WTC11 (cell line): Measurements from ENCODE around the gene LRMDA. TPM values are rescaled to one million over a fixed set of nuclear protein-coding genes. Genes with fewer than 3 reads are reported as not detected.

Experiments used
- ATAC-seq: fragments of 200-7000 bp; cut with Tn5 transposase; 2 replicates; pipeline ENCODE4 v1.10.0; 2021; ENCODE audit warnings: mild to moderate bottlenecking, moderate library complexity
- CTCF ChIA-PET: fragments of 300-600 bp; sonication (Branson Sonifier 250); formaldehyde crosslinking; loops from one replicate; lab custom pipeline; 2021; ENCODE audit warnings: antibody characterized with exemption; lab: Charles Lee
- POLR2A ChIA-PET: fragments of 350-600 bp; sonication (Branson Sonifier 250); formaldehyde crosslinking; loops from one replicate; lab custom pipeline; 2021; ENCODE audit warnings: antibody characterized with exemption; lab: Charles Lee
- DNase-seq: peaks from one replicate; pipeline ENCODE4 v3.0.0; 2021; ENCODE audit warnings: low spot score
- H3K27ac Mint-ChIP-seq: 2 replicates; pipeline ENCODE4 v1.8.0; 2021; ENCODE audit warnings: mixed read lengths
- H3K27me3 Mint-ChIP-seq: 2 replicates; pipeline ENCODE4 v1.8.0; 2021; ENCODE audit warnings: low read depth, mild to moderate bottlenecking, moderate library complexity, mixed read lengths
- H3K36me3 Mint-ChIP-seq: 2 replicates; pipeline ENCODE4 v1.8.0; 2021; ENCODE audit warnings: mixed read lengths
- H3K4me1 Mint-ChIP-seq: 2 replicates; pipeline ENCODE4 v1.8.0; 2022; ENCODE audit warnings: mixed read lengths
- H3K4me3 Mint-ChIP-seq: 2 replicates; pipeline ENCODE4 v1.8.0; 2021; ENCODE audit warnings: mild to moderate bottlenecking, moderate library complexity, mixed read lengths
- H3K9me3 Mint-ChIP-seq: 2 replicates; pipeline ENCODE4 v1.8.0; 2021; ENCODE audit warnings: mixed read lengths
- ATF6 ChIP-seq: sonication (generic); formaldehyde crosslinking; IDR thresholded peaks from 2 replicates; pipeline ENCODE4 v1.8.1; 2023; ENCODE audit warnings: mild to moderate bottlenecking, missing genetic modification reagents
- CREB1 ChIP-seq: sonication (generic); formaldehyde crosslinking; IDR thresholded peaks from 2 replicates; pipeline ENCODE4 v1.8.0; 2023; ENCODE audit warnings: mild to moderate bottlenecking, missing genetic modification reagents
- CTCF ChIP-seq: fragments of 200-600 bp; IDR thresholded peaks from 2 replicates; pipeline ENCODE4 v1.8.0; 2022; ENCODE audit warnings: antibody characterized with exemption
- ESRRA ChIP-seq: sonication (generic); formaldehyde crosslinking; IDR thresholded peaks from 2 replicates; pipeline ENCODE4 v1.8.1; 2022; ENCODE audit warnings: mild to moderate bottlenecking, missing genetic modification reagents, borderline replicate concordance
- ETV6 ChIP-seq: sonication (generic); formaldehyde crosslinking; IDR thresholded peaks from 2 replicates; pipeline ENCODE4 v1.8.1; 2022; ENCODE audit warnings: mild to moderate bottlenecking, missing genetic modification reagents
- FOXJ3 ChIP-seq: sonication (generic); formaldehyde crosslinking; IDR thresholded peaks from 2 replicates; pipeline ENCODE4 v1.9.0; 2021; ENCODE audit warnings: missing genetic modification reagents, mild to moderate bottlenecking, borderline replicate concordance
- GRHL2 ChIP-seq: fragments of 250-450 bp; sonication (Bioruptor Pico); IDR thresholded peaks from 2 replicates; pipeline ENCODE4 v1.8.0; 2022; ENCODE audit warnings: mild to moderate bottlenecking, moderate library complexity; ENCODE audit not compliant: insufficient replicate concordance, severe bottlenecking
- IRF2 ChIP-seq: sonication (generic); formaldehyde crosslinking; IDR thresholded peaks from 2 replicates; pipeline ENCODE4 v1.8.0; 2022; ENCODE audit warnings: low read depth, missing genetic modification reagents, borderline replicate concordance
- MAX ChIP-seq: sonication (generic); formaldehyde crosslinking; IDR thresholded peaks from 2 replicates; pipeline ENCODE4 v1.8.0; 2022; ENCODE audit warnings: mild to moderate bottlenecking, missing genetic modification reagents
- MLX ChIP-seq: sonication (generic); formaldehyde crosslinking; IDR thresholded peaks from 2 replicates; pipeline ENCODE4 v1.8.1; 2023; ENCODE audit warnings: mild to moderate bottlenecking, missing genetic modification reagents, moderate library complexity
- MXD4 ChIP-seq: fragments of 250-450 bp; sonication (Bioruptor Pico); IDR thresholded peaks from 2 replicates; pipeline ENCODE4 v1.8.0; 2021; ENCODE audit warnings: mild to moderate bottlenecking, moderate library complexity, borderline replicate concordance
- MYBL2 ChIP-seq: sonication (generic); formaldehyde crosslinking; IDR thresholded peaks from 2 replicates; pipeline ENCODE4 v1.8.1; 2023; ENCODE audit warnings: mild to moderate bottlenecking, moderate library complexity, missing genetic modification reagents
- NR3C1 ChIP-seq: sonication (generic); formaldehyde crosslinking; conservative IDR thresholded peaks from 2 replicates; pipeline ENCODE4 v1.8.1; 2023; ENCODE audit warnings: low read depth, mild to moderate bottlenecking, missing genetic modification reagents
- OVOL2 ChIP-seq: fragments of 250-450 bp; sonication (Bioruptor Pico); IDR thresholded peaks from 2 replicates; pipeline ENCODE4 v1.9.0; 2021; ENCODE audit warnings: mild to moderate bottlenecking, borderline replicate concordance
- RELA ChIP-seq: sonication (generic); formaldehyde crosslinking; IDR thresholded peaks from 2 replicates; pipeline ENCODE4 v1.8.1; 2022; ENCODE audit warnings: missing genetic modification reagents, mild to moderate bottlenecking, borderline replicate concordance
- TP53 ChIP-seq: sonication (generic); formaldehyde crosslinking; IDR thresholded peaks from 2 replicates; pipeline ENCODE4 v1.8.1; 2023; ENCODE audit warnings: mild to moderate bottlenecking, missing genetic modification reagents
- ZMAT4 ChIP-seq: fragments of 250-450 bp; sonication (Bioruptor Pico); IDR thresholded peaks from 2 replicates; pipeline ENCODE4 v1.9.0; 2021; ENCODE audit warnings: mild to moderate bottlenecking
- ZNF512 ChIP-seq: sonication (generic); formaldehyde crosslinking; IDR thresholded peaks from 2 replicates; pipeline ENCODE4 v1.8.1; 2022; ENCODE audit warnings: missing genetic modification reagents, borderline replicate concordance
- ZNF671 ChIP-seq: fragments of 250-450 bp; sonication (Bioruptor Pico); IDR thresholded peaks from 2 replicates; pipeline ENCODE4 v1.8.0; 2021; ENCODE audit warnings: mild to moderate bottlenecking
- total RNA-seq: library from RNA; stranded (reverse); gene quantifications from 3 replicates; pipeline ENCODE4 v1.2.3, GENCODE V29; 2021
- TF ChIP-seq, protein P1 (sequence below): sonication (generic); formaldehyde crosslinking; IDR thresholded peaks from 2 replicates; pipeline ENCODE4 v1.8.1; 2023; ENCODE audit warnings: mild to moderate bottlenecking, missing genetic modification reagents, moderate library complexity
- TF ChIP-seq, protein P2 (sequence below): sonication (generic); formaldehyde crosslinking; IDR thresholded peaks from 2 replicates; pipeline ENCODE4 v1.8.1; 2023; ENCODE audit warnings: mild to moderate bottlenecking, missing genetic modification reagents
- TF ChIP-seq, protein P3 (sequence below): sonication (generic); formaldehyde crosslinking; conservative IDR thresholded peaks from 2 replicates; pipeline ENCODE4 v1.8.1; 2022; ENCODE audit warnings: mild to moderate bottlenecking, missing genetic modification reagents
- TF ChIP-seq, protein P4 (sequence below): sonication (generic); formaldehyde crosslinking; IDR thresholded peaks from 2 replicates; pipeline ENCODE4 v1.8.0; 2022; ENCODE audit warnings: mild to moderate bottlenecking, missing genetic modification reagents

Gene LRMDA
- total RNA-seq, 1 experiment from 2014 or later: 0.92 TPM

- no peak for TF ChIP-seq ZMAT4 (CRISPR knock-in tag)
Observed at GRCh38 chr10:75817198-75817597, 385.8 kb downstream of the LRMDA start (continued).

GRCh38 chr10:75818552-75818951 is 387.1 kb downstream of the LRMDA start:
- no peak overlapping the region for H3K4me3 Mint-ChIP-seq
- ATAC-seq (no peak), DNase-seq (no peak)
- no peaks in the 10 kb centered on the region for H3K36me3 Mint-ChIP-seq
- CTCF ChIA-PET: interaction anchor here (0.9 kb wide), 1 partner anchor 218 kb away, joined by 3 read pairs; no protein-coding TSS in a partner anchor
- H3K9me3 Mint-ChIP-seq: peaks cover 10% of the 10 kb centered on the region
- no peak overlapping the region for H3K27ac Mint-ChIP-seq
- H3K27me3 Mint-ChIP-seq: no peaks in the 10 kb centered on the region
- H3K4me1 Mint-ChIP-seq: no peaks in the 10 kb centered on the region
- no peak for TF ChIP-seq FOXJ3
- TF ChIP-seq NR3C1: no peak
- no peak for TF ChIP-seq ATF6
- no peak for TF ChIP-seq IRF2 (CRISPR knock-in tag)
- no peak for TF ChIP-seq RELA (CRISPR knock-in tag)
- no peak for TF ChIP-seq ESRRA (CRISPR knock-in tag)
- TF ChIP-seq MLX (CRISPR knock-in tag): no peak
- no peak for TF ChIP-seq ETV6
- POLR2A ChIA-PET: no interaction called here

GRCh38 chr10:75825235-75825634 is 393.8 kb downstream of the LRMDA start:
- CTCF ChIA-PET: interaction anchor here (0.6 kb wide), 1 partner anchor 43 kb away, joined by 3 read pairs; no protein-coding TSS in a partner anchor
- POLR2A ChIA-PET: no interaction called here
- Mint-ChIP-seq H3K36me3 (no peaks in the 10 kb centered on the region), H3K27me3 (no peaks in the 10 kb centered on the region), H3K9me3 (peaks cover 11% of the 10 kb centered on the region), H3K4me1 (no peaks in the 10 kb centered on the region), H3K4me3 (no peak overlapping the region), H3K27ac (no peak overlapping the region)
- ATAC-seq (no peak), DNase-seq (no peak)
- TF ChIP-seq, protein P1, sequence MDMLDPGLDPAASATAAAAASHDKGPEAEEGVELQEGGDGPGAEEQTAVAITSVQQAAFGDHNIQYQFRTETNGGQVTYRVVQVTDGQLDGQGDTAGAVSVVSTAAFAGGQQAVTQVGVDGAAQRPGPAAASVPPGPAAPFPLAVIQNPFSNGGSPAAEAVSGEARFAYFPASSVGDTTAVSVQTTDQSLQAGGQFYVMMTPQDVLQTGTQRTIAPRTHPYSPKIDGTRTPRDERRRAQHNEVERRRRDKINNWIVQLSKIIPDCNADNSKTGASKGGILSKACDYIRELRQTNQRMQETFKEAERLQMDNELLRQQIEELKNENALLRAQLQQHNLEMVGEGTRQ: no peak
- TF ChIP-seq OVOL2 (CRISPR knock-in tag): no peak
- no peak for TF ChIP-seq CTCF
- TF ChIP-seq CREB1 (CRISPR knock-in tag): no peak
- TF ChIP-seq MXD4: no peak
- TF ChIP-seq, protein P2, sequence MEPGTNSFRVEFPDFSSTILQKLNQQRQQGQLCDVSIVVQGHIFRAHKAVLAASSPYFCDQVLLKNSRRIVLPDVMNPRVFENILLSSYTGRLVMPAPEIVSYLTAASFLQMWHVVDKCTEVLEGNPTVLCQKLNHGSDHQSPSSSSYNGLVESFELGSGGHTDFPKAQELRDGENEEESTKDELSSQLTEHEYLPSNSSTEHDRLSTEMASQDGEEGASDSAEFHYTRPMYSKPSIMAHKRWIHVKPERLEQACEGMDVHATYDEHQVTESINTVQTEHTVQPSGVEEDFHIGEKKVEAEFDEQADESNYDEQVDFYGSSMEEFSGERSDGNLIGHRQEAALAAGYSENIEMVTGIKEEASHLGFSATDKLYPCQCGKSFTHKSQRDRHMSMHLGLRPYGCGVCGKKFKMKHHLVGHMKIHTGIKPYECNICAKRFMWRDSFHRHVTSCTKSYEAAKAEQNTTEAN: no peak
- no peak for TF ChIP-seq ZNF671
- TF ChIP-seq ZNF512 (CRISPR knock-in tag): no peak
- TF ChIP-seq MAX: no peak
- TF ChIP-seq, protein P3, sequence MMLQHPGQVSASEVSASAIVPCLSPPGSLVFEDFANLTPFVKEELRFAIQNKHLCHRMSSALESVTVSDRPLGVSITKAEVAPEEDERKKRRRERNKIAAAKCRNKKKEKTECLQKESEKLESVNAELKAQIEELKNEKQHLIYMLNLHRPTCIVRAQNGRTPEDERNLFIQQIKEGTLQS (CRISPR knock-in tag): no peak
- TF ChIP-seq GRHL2 (CRISPR knock-in tag): no peak
- TF ChIP-seq MYBL2 (CRISPR knock-in tag): no peak
- TF ChIP-seq, protein P4, sequence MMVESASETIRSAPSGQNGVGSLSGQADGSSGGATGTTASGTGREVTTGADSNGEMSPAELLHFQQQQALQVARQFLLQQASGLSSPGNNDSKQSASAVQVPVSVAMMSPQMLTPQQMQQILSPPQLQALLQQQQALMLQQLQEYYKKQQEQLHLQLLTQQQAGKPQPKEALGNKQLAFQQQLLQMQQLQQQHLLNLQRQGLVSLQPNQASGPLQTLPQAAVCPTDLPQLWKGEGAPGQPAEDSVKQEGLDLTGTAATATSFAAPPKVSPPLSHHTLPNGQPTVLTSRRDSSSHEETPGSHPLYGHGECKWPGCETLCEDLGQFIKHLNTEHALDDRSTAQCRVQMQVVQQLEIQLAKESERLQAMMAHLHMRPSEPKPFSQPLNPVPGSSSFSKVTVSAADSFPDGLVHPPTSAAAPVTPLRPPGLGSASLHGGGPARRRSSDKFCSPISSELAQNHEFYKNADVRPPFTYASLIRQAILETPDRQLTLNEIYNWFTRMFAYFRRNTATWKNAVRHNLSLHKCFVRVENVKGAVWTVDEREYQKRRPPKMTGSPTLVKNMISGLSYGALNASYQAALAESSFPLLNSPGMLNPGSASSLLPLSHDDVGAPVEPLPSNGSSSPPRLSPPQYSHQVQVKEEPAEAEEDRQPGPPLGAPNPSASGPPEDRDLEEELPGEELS: no peak
- no peak for TF ChIP-seq TP53 (CRISPR knock-in tag)
